Cerebellar cortex (tissue), 1 donor: ENCODE data around the gene CNTNAP2.
A peak's percentile ranks its signal among the peaks of the same experiment; 100 is the strongest.

Experiments used
- DNase-seq: peaks from one replicate; pipeline ENCODE4 v3.0.0-alpha.2; 2015; ENCODE audit warnings: low spot score

The CNTNAP2 gene

DNA sequence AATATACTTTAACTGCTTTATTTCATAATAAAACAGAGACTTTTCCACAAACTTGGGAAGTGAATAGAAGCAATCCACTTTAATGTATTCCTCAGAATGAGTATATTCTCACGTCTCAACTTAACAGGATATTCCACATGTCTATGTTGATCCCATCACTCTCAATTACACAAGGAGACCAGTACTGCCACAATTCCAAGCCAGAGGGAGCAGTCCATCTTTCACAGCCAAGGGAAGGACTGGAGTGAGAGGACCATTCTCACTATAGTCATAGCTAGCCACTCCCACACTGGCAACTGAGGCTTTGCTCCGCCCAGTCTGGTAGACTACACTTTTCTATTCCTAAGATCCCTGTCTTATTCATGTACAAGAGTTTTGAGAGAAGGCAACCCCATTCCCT, 553.9 kb downstream of the CNTNAP2 start:
- no peak for DNase-seq

DNA sequence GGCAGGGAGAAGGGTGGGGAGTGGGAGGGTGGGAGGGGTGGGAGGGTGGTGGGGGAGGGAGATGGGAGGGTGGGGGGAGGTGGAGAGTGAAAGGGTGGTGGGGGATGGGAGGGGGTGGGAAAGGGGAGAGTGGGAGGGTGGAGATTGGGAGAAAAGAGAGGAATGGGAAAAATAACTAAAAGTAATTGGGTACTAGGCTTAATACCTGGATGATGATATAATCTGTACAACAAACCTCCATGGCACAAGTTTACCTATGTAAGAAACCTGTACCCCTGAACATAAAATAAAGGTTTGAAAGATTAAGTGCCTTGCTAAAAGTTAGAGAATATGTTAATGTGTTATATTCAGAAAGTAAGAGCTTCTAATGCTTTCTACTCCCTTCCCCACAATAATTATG, 564.9 kb downstream of the CNTNAP2 start:
- DNase-seq = no peak

DNA sequence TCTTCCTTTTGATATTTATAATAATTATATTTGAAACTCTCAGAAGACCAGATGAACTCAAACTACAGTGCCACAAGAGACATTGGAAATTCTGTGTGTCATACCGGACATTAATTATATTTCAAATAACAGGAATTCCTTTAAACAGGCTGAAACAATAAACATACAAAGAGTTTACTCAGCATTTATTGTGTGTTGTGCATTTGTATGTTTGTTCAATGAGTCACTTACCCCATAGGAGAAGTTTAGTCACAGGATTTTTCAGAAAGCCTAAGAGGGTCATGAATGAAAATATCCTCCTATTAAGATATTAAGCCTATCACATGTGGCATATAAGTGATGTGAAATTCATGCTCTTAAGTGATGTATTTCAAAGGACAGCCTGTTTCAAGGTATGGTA, 566.8 kb downstream of the CNTNAP2 start:
- DNase-seq = no peak

DNA sequence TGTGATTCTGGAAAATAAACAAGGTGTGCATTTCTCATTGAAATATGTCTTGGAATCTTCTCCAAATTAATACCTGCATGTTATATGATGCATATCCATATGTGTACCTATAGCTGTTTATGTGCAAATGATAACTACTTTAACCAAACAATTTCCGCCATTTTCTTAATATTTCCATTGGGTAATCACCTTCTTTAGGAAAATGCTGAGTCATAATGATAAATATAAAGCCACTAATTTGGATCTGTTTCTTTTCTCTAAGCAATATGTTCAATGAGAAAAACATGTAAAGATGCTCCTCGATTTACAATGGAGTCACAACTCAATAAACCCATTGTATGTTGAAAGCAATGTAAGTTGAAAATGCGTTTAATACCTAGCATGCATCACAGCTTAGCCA, 574.4 kb downstream of the CNTNAP2 start:
- no peak for DNase-seq

DNA sequence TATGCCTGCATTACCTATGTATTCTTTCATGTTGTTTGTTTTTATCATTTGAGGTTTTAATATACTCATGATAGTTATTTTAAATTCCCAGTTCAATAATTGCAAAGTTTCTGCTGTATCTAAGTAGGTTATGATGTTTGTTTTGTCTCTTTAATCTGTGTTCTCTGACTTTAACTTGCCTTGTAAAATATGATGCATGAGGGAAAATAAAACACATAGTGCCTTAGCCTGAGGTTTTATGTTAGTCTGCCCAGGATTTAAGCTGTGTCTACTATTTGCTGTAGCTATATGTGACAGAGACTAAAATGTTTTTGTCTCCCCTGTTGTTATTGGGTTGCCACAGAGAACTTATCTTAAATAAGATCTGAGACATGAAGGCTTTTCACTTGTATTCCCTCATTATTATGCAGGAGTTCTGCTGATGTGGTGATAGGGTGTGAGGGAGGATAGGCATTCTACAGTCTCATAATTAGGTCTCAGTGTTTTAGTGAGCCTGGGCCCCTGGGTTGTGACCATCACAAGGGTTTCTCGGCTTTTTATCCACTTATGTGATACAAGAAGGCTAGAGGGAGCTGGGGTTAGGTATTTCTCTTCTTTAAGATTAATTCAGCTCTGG, 582.5 kb downstream of the CNTNAP2 start:
- DNase-seq = no peak

DNA sequence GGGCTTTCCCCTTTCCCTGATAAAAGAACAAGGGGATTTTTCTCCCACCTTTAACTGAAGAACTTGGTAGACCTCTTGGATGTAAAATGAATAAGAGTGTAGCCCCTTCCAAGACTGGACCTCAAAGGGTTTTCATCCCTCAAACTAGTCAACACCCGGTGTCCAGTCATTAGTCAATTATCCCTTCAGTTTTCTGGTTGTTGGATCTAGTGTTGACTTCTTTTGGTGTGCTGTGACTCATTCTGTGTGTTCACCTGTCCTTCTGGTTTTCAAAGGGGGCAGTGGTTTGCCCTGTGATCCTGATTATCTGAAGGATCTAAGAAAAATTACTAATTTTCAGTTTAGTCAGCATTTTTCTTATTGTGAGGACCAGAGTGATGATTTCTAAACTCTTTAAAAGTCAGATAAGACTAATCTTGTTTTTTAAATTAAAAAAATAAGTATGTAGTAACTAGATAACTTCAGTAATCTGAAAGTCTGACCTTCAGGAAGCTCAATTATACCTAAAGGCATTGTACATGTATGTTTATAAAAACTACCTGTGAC, 583.5 kb downstream of the CNTNAP2 start:
- DNase-seq = no peak

DNA sequence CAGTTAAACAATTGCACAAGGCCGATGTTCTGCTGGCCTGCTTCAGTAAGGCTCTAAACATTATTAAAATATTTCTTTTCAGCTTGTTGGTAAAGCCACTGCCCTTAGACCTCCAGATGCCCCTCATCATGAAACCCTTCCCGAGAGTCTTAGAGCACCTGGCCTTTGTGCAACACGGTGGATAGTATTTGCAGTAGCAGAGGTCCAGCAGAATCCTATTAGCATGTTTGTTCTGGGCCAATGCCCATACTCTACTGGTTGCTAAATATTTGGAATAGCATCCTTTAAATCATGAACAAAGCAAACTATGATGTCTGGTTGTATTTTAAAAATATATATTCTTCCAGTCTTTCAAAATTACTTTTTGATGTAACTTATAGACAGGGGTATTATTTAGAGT, 584.6 kb downstream of the CNTNAP2 start:
- DNase-seq = no peak

DNA sequence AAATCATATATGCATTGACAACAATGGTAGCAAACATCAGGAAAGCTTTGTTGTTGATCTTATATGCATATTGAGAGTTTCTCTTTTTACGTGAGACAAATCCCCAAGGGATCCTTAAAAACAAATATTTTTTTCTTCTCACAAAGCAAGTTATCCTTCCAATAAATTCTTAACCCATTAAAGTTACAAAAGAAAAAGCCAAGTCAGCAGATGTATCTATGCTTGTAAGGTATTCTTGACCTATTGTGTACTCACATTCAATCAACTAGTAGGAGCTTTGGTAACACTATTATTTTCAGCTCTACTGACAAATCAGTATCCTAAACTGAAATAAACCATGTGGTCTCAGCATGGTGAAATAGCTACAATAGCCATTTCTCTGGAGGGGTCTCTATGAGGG, 586.3 kb downstream of the CNTNAP2 start:
- no peak for DNase-seq

DNA sequence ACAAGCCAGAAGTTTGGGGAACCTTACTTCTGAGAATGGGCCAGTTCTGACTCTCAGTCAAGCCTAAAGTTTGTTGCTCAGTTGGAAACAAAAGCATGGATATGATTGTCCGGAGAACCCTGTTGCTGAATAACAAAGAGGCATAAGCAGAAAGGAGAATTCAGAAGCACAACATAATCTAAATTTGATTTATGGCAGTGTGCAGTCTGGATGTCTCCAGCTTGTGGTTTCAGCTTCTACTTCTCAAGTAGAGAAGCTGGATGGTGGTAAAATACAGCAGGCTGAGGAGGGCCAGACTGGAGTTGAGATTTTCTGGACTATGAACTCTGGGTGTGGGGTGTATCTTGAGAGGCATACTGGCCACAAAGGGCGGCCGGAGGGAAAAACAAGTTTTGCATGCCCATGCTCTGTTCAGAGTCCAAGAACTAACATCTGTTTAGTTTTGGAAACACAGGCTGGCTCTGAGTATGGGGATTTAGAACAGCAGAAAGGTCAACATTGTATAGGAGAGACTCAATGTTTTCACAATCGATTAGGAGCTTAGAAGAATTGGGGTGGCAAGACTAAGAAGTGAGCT, 592.9 kb downstream of the CNTNAP2 start:
- DNase-seq = no peak

DNA sequence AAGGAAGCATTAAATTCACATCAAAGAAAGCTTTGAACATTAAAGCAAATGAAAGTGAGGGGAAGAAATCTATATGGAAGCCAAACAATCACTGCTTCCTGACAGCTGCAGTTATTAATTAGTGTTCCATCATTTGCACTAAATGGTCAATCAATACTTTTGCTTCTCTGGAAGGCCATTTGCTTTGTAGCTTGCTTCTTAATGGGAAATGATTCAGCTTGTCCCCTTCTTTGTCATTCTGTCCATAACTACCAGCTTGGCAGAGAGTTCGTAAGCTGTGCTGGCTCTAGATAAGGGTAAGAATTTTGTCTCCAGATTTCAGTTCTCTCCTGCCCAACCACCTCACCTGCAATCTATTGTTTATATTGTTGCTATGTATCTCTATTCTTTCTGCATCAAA, 596.6 kb downstream of the CNTNAP2 start:
- no peak for DNase-seq

DNA sequence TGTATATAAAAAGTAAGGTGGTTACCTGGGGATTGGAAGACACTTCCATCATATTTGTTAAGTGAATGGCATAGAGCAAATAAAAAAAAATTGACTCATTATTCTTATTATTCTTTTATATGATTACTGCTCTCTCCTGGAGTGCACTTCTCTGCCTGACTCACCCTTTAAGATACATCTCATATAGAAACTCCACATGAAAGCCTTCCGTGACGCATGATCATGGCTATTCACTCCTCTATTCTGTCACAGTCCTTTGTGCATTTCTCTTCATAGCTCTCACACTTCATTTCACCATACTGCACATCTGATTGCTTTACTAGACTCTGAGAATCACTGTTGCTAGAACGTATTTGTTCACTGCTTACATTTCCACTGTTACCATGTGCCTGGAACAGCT, 597.3 kb downstream of the CNTNAP2 start:
- no peak for DNase-seq

DNA sequence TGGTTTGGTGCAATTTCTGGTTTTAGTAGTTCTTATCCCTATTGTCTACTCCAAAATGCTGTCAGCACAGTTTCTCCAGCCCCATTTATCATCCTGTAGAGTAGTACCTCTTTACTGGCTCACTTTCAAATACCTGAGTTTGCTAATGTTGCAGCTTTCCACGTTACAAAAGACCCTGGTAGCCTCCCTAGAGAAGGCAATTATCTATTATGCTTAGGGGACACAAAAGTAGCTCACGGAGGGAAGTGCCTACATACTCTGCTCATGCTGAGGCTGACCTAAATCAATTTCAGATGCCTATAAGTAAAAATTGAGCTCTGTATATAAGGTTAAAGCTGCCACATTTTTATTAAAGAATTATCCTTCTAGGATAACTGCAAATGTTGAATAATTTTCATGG, 603.6 kb downstream of the CNTNAP2 start:
- no peak for DNase-seq

DNA sequence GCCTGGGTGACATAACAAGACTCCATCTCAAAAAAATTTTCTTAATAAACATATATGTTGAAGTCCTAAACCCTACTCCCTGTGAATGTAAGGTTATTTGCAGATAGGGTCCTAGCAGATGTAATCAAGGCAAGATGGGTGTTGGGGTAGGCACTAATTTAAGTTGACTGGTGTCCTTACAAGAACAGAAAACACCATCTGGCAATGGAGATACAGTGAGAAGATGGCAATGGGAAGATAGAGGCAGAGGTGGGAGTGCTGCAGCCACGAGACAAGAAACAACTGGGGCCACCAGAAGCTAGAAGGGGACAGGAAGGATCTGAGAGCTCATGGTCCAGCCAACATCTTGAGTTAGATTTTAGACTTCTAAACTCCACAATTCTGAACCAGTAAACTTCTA, 606.4 kb downstream of the CNTNAP2 start:
- no peak for DNase-seq

DNA sequence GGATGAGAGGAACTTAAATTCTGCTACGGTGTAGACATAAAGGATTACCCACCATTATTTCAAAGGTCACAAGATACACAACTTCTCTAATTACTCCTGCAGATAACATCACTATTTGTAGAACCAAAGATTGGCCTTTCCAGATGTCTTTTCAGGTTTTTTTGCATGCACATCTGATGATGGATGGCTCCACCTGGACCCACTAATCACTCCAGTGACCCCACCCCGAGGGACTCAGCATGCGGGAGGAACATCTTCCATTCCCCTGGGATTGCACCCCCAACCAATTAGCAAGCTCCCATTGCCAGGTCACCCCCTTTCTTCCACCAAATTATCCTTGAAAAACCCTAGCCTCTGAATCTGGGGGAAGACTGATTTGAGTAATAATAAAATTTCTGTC, 608.9 kb downstream of the CNTNAP2 start:
- no peak for DNase-seq

DNA sequence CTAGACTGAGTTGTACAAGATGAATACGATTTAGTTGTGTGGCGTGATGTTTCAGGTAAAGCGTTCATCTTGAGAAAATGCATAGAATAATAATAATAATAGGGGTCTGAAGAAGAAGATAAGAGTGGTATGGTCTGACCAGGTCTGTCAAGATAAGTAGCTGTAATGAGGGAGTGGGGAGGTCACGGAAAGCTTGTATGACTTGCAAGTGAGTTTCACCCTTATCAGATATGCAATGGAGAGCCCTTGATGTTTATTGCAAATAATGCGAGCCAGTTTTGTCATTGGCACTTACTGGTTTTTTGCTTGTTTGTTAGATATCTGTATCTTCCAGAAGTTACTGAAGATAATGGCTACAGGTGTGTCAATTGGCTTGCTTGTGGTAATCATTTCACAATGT, 611.5 kb downstream of the CNTNAP2 start:
- no peak for DNase-seq

DNA sequence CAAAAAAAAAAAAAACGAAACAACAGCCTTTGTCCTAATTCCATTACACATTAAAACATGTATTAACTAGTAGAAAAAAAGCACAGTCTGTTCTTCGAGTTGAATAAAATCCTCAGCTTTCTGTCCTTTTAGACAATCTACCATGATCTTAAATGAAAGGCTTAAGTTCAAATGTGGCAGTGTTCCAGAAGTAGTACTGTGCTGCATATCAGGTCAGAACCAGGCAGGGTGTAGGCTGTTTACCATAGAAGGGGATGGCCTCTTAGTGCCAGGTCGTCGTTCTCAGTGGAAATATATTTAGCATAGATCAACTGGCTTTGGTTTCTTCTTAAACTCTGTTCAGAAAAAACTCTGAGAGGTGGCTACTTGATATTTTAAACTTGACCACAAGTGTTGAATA, 612.0 kb downstream of the CNTNAP2 start:
- DNase-seq = no peak

DNA sequence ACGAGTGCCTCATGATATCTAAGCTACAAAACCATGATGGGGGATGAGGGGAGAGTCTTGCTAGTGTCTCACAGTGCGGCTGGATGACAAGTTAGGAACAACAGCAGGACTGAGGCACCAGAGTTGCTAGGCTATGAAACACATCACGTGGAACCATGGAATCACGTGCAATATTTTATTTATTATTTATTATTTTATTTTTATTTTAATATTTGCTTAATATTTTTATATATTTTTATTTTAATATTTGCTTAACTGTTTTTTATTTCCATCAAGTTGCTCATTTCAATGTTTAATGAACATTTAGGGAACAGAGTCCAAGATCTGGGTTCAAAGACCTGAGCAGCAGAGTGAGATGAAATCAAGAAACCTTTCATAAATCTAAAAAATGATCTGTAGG, 614.6 kb downstream of the CNTNAP2 start:
- DNase-seq = no peak

DNA sequence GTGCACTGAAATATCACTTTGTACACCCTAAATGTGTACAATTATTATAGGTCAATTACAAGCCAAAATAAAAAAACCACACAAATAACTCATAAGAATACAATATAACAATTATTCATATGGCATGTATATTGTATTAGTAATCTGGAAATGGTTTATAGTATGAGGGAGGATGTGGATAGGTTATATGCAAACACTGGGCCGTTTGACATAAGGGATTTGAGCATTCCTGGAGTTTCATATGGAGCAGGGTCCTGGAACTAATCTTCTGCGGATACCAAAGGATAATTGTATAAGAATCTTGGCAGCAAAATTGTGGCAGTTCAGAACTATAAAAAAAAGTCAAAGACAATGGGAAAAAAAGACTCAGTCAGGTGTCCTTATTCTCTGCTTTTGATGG, 619.4 kb downstream of the CNTNAP2 start:
- DNase-seq = no peak

DNA sequence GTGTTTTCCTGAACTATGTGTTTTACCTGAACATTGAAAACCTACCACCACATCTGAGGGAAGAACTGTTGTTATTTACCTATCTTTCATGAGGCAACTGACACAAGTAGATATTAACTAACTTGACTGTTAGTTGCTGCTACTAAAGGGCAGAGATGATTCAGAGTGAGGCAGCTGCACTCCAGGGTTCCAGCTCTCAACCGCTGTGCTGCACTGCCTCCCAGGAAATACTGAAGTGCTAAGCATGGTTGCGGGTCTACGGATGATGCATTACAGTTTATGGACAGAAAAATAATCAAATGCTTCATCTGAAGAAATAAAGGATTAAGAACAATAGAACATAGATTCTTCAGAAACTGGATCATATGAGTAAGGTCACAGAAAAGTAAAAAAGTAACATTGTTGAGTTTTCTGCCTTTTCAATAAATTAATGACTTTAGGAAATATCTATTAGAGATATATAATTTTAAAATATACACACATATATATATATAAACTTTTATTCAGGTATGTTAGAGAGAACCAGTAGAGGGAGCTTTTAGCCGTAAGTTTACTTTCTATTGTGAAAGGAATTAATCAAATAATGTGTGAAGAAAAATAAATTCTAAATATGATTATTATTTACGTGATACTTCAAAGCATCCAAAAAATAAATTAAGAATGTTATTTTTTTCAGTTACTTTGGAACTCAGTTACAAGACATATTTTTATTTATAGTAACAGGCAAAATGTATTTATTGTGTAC, 620.0 kb downstream of the CNTNAP2 start:
- DNase-seq = no peak

DNA sequence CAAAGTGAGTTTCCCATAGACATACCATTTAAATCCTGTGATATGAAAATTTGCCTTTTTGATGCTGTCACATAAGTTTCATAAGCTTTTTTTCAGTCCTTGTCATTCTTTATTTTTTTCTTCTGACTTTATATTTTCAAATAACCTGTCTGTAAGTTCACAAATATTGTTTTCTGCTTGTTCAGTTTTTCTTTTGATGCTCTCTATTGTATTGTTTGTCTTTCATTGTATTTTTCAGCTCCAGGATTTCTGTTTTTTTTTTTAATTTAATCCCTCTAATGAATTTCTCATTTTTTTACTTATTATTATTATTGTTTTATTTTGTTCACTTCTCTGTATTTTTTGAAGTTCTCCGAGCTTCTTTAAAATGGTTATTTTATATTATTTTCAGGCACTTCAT, 623.4 kb downstream of the CNTNAP2 start:
- no peak for DNase-seq

DNA sequence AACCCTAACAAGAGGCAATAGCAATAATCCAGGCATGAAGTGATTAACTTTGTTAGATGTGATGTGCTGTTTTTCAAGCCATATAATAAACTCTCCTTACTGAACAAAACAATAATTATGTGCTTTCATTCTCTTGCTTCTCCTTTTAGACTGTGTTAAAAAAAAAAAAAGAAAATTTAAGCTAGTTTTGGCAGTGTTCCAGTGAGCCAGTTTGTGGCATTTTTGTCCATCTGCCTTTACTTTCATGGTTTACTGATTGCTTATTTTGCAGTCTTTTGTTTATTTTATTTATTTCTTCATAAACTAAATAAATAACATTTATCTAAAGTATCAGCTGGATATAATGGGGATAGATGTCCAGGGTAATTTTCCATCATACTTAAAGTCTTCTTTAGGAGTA, 625.3 kb downstream of the CNTNAP2 start:
- DNase-seq = peak; percentile 25

DNA sequence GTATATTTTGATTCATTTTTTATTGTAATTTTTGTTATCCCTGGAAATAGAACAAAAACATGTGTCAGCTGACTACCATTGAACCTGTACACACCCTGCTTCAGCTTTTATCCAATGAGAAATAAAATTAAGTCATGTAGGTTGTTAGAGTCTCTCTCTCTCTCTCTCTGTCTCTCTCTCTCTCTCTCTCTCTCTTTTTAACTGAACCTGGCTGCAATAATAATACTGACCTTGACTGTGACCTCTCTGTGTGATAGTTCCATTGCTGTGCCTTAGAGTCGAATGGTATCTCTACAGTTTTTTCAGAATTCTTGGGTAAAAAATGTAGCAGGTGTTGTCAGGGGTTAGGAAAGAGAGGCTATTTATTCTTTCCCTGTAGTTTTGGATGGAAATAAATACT, 637.8 kb downstream of the CNTNAP2 start:
- no peak for DNase-seq

DNA sequence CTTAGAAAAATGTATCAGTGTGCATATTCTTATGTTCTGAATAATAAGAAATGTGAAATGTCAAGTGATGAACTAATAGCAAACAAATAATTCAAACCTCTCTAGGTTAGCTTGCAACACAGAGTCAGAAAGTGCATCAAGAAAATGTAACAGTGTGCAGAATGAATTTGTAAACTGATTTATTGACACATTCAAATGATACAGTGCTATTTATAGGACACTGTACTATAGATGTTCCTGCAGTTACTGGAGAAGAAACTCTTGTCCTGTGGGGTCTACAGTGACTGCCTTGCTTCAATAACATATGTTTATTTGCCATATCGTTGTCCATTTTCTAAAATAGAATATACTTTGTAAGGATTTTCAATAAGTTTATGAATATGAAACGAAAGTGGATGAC, 639.0 kb downstream of the CNTNAP2 start:
- no peak for DNase-seq

DNA sequence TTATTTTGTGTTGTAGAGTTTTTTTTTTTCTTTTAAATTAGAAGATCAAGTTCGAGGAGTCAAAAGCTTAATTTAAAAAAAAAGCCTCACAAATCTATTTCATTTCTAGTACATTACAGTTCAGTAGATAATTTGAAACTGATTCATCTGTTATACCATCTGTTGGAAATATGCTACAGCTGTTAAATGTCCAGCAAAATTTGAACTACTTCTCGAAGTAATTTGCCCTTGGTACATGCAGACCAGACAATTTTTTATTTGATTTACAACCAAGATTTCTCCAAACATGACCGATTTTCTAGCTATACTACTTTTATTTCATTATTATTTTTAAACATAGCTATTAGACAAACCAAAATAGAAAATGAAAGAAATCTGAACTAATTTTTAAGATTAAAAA, 647.9 kb downstream of the CNTNAP2 start:
- peak; percentile 81 for DNase-seq
